Esophagus muscularis mucosa (tissue), 3 donors: ENCODE results near the gene SDF4.

Experiments
- CTCF ChIP-seq, 3 experiments: fragments of 200-600 bp in 2 of 3; fragments of 450-650 bp in 1 of 3; sonication (generic) in 2 of 3; IDR thresholded peaks; one replicate each; pipeline ENCODE4 v1.5.1; 2017 to 2019; ENCODE audit warnings: antibody characterized with exemption in 3 of 3, mild to moderate bottlenecking in 2 of 3, moderate library complexity in 1 of 3
- EP300 ChIP-seq: sonication (generic); formaldehyde crosslinking; IDR thresholded peaks from one replicate; pipeline ENCODE4 v1.6.1; 2017; ENCODE audit warnings: antibody characterized with exemption

DNA sequence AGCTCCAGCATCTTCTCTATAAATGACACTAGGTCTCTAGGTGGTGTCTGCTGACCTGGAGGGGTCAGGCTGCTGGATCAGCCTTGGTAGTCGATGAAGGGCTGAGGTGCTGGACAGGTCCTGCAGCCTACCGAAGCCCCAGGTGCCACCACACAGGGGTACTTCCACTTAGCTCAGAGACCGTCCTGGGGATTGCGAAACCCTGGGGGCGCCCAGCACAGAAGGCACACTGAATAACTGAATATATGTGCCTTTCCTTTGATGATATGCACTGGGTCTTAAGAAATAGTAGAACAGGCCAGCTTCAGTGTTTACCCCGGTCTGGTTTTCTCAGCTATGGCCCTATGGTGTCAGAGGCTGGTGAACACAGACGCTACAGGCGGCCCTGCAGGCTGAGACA lies 31.0 kb upstream of the SDF4 start:
- TF ChIP-seq EP300 (no peak), CTCF (IDR thresholded peaks at IDR 0.05) (no peak)
